Choroid plexus epithelial cell (primary cell): Measurements from ENCODE around the gene GPRIN1.

ENCODE experiments used
- DNase-seq: peaks from one replicate; pipeline ENCODE4 v3.0.0-alpha.2; 2010; ENCODE audit warnings: low read depth
- H3K4me3 ChIP-seq: 2 replicates; pipeline ENCODE4 v1.5.1; 2011; ENCODE audit warnings: low read depth, mild to moderate bottlenecking, control low read depth, low read length, moderate library complexity
- TF ChIP-seq, protein P1 (sequence below): conservative IDR thresholded peaks from 2 replicates; pipeline ENCODE4 v1.5.1; 2011; ENCODE audit warnings: low read depth, mild to moderate bottlenecking, control low read depth, inconsistent platforms, low read length, moderate library complexity

Gene GPRIN1

DNA sequence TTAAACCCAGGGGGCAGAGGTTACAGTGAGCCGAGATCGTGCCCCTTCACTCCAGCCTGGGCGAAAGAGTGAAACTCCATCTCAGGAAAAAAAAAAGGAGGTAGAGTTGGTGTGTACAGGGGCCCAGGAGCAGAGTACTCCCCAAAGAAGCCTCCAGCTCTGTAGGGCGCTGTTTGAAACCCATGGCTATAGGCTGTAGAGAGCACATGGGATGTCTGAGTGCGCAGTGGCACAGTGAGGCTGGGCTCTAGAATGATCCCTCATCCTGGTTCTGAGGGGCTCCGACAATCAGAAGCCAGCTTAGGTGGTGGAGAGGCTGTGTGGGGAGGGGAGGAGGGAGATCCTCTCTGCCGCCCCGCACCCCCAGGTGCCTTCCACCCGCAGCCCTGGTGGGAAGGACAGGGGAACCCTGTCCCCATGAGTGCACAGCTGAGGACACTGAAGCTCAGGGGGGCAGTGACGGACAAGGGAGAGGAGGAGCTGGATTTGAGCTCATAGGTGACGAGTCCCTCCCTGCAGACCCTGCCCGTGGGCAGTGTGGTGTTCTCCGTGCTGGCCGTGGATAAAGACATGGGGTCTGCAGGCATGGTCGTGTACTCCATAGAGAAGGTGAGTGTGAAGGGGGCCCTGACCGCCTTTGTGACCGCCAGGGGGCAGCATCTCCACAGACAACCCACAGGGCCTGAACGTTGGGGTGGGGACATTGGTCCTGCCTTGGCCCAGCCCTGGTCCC is 36.2 kb downstream of the GPRIN1 start:
- no peak overlapping the region for H3K4me3 ChIP-seq
- peak; percentile 51 for DNase-seq
- TF ChIP-seq, protein P1, sequence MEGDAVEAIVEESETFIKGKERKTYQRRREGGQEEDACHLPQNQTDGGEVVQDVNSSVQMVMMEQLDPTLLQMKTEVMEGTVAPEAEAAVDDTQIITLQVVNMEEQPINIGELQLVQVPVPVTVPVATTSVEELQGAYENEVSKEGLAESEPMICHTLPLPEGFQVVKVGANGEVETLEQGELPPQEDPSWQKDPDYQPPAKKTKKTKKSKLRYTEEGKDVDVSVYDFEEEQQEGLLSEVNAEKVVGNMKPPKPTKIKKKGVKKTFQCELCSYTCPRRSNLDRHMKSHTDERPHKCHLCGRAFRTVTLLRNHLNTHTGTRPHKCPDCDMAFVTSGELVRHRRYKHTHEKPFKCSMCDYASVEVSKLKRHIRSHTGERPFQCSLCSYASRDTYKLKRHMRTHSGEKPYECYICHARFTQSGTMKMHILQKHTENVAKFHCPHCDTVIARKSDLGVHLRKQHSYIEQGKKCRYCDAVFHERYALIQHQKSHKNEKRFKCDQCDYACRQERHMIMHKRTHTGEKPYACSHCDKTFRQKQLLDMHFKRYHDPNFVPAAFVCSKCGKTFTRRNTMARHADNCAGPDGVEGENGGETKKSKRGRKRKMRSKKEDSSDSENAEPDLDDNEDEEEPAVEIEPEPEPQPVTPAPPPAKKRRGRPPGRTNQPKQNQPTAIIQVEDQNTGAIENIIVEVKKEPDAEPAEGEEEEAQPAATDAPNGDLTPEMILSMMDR: peak; percentile 87

GRCh38 chr5:176570044-176570443 is 39.9 kb downstream of the GPRIN1 start:
- DNase-seq: peak; percentile 68
- no peak overlapping the region for H3K4me3 ChIP-seq
- TF ChIP-seq, protein P1: peak; percentile 54

DNA sequence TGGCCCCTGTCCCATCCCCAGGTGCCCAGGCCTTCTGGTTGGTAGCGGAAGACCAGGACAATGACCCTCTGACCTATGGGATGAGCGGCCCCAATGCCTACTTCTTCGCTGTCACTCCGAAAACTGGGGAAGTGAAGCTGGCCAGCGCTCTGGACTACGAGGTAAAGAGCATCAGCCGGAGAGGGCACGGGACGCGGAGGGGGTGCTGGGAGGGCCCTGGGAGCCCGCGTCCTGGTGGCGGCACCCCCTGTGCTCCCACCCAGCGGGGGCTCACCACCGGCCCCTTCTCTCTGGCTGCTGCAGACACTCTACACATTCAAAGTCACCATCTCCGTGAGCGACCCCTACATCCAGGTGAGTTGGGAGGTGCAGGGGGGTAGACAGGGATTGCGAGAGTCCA is 41.3 kb downstream of the GPRIN1 start:
- DNase-seq: no peak

GRCh38 chr5:176565760-176566288 is 44.1 kb downstream of the GPRIN1 start:
- H3K4me3 ChIP-seq: no peak overlapping the region
- DNase-seq: no peak
- TF ChIP-seq, protein P1: no peak

More for the DNA sequence above, 41.3 kb downstream of the GPRIN1 start:
- TF ChIP-seq, protein P1: no peak
- H3K4me3 ChIP-seq: no peak overlapping the region

GRCh38 chr5:176564002-176564401 is 46.0 kb downstream of the GPRIN1 start:
- TF ChIP-seq, protein P1: no peak
- no peak for DNase-seq
- no peak overlapping the region for H3K4me3 ChIP-seq

DNA sequence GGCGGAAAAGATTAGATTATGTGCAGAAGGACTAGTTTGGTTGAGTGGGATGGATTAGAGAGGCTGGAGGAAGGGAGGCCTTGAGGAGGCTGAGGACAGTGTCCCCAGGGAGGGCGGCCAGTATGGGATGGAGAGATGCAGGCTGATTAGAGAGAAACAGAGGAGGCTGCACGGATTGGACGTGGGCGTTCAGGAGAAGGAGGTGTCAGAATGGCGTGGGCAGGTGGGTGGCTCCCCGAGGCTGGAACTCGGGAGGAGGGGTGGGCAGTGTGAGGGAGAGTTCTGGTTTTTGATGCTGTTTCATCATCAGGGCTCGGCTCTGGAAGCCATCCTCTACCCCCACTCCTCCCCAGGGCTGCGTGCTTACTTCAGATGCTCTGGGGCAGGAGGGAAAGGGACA is 47.8 kb downstream of the GPRIN1 start:
- TF ChIP-seq, protein P1: no peak
- no peak for DNase-seq
- H3K4me3 ChIP-seq: no peak overlapping the region

DNA sequence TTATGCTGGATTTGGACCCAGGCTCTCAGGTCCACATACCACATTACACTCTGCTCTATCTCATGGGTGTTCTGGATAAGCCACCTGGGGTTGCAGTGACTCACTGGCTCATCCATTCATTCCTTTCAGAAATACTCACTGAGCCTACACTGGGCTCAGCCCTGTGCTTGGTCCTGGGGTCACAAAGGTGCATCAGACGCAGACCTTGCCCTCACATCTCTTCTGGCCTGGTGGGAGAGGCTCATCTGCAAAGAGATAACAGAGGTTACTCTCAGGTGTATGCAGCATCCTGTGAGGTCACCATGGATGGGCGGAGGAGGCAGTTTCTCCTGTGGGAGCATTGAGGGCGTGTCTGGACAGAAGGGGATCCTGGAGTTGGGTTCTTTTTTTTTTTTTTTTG is 48.7 kb downstream of the GPRIN1 start:
- no peak overlapping the region for H3K4me3 ChIP-seq
- DNase-seq: no peak
- TF ChIP-seq, protein P1: no peak
